ENCODE results near the gene MTF1. TPM values are rescaled to one million over a fixed set of nuclear protein-coding genes. Genes with fewer than 3 reads are reported as not detected.

MTF1 gene
- total RNA-seq, 1 donor from 2014 or later: 10.6 TPM

DNA sequence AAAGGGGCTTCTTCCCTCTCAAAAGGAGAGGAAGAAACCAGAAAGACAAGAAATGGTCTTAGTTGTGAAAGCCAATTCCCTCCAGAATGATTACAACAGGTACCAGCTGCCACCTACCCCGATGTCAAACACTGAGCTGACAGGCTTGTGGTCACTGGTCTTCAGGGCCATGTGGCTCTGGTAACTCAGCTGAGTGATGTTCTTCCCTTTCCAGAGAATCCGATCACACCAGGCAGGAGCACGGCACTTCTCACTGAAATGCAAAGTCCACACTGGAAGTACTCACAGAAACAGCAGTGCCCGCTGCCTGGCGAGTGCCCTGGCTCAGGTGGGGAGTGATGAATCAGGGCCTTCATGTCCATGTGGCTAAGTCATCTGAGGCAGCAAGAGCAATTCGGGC is 18.7 kb upstream of the MTF1 start:
- TF ChIP-seq, protein P1, sequence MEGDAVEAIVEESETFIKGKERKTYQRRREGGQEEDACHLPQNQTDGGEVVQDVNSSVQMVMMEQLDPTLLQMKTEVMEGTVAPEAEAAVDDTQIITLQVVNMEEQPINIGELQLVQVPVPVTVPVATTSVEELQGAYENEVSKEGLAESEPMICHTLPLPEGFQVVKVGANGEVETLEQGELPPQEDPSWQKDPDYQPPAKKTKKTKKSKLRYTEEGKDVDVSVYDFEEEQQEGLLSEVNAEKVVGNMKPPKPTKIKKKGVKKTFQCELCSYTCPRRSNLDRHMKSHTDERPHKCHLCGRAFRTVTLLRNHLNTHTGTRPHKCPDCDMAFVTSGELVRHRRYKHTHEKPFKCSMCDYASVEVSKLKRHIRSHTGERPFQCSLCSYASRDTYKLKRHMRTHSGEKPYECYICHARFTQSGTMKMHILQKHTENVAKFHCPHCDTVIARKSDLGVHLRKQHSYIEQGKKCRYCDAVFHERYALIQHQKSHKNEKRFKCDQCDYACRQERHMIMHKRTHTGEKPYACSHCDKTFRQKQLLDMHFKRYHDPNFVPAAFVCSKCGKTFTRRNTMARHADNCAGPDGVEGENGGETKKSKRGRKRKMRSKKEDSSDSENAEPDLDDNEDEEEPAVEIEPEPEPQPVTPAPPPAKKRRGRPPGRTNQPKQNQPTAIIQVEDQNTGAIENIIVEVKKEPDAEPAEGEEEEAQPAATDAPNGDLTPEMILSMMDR (IDR thresholded peaks at IDR 0.05): no peak
- no peak overlapping the region for H3K4me3 ChIP-seq
- peaks cover 89 to 95% of the 10 kb centered on the region in 2 donors for H3K36me3 ChIP-seq
- H3K9me3 ChIP-seq: no peaks in the 10 kb centered on the region
- intact Hi-C loops (cut with DNase I): no loop called here
- H3K27ac ChIP-seq: no peak overlapping the region
- no peak for DNase-seq (ENCODE audit: low spot score in 2 of 2)
- H3K27me3 ChIP-seq: no peaks in the 10 kb centered on the region
- no peaks in the 10 kb centered on the region for H3K4me1 ChIP-seq

- H3K4me1 ChIP-seq: no peaks in the 10 kb centered on the region
- H3K4me3 ChIP-seq: no peak overlapping the region
- peaks cover 88 to 89% of the 10 kb centered on the region in 2 donors for H3K36me3 ChIP-seq
- intact Hi-C loops (cut with DNase I): no loop called here
- H3K9me3 ChIP-seq: no peaks in the 10 kb centered on the region
- H3K27ac ChIP-seq: no peak overlapping the region
- DNase-seq (ENCODE audit: low spot score in 2 of 2): no peak
- H3K27me3 ChIP-seq: no peaks in the 10 kb centered on the region
- TF ChIP-seq, protein P1 (IDR thresholded peaks at IDR 0.05): no peak
Measured at GRCh38 chr1:37875833-37876232, 16.4 kb upstream of the MTF1 start.

GRCh38 chr1:37872692-37873091 is 13.3 kb upstream of the MTF1 start:
- H3K4me1 ChIP-seq: no peaks in the 10 kb centered on the region
- TF ChIP-seq, protein P1 (IDR thresholded peaks at IDR 0.05): no peak
- intact Hi-C loops (cut with DNase I): no loop called here

DNA sequence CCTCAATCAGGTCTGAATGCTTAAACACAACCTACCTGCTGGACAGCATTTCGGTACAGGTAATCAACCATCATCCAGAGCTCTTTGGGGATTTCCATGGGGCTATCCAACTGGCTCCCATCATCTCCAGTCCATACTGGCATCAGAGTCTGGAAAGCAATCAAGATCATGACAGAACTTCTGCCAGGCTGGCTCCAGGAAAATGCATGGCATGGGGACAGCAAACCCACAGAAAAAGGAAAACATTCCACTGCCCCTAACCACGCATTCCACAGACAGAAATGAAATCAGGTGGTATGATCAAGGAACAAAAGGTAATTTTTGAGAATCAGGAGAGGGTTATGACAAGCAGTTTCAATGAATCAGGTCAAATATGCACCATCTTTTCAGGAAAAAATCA is 9.1 kb upstream of the MTF1 start:
- TF ChIP-seq, protein P1 (IDR thresholded peaks at IDR 0.05): no peak
- Histone ChIP-seq H3K4me1 (no peaks in the 10 kb centered on the region), H3K9me3 (no peaks in the 10 kb centered on the region), H3K27me3 (no peaks in the 10 kb centered on the region), H3K36me3 (peaks cover 78 to 91% of the 10 kb centered on the region in 2 donors), H3K27ac (no peak overlapping the region), H3K4me3 (no peak overlapping the region)
- no peak for DNase-seq (ENCODE audit: low spot score in 2 of 2)
- intact Hi-C loops (cut with DNase I): no loop called here

More at GRCh38 chr1:37872692-37873091, 13.3 kb upstream of the MTF1 start:
- DNase-seq (ENCODE audit: low spot score in 2 of 2): no peak
- no peaks in the 10 kb centered on the region for H3K9me3 ChIP-seq
- no peaks in the 10 kb centered on the region for H3K27me3 ChIP-seq
- peaks cover 82 to 90% of the 10 kb centered on the region in 2 donors for H3K36me3 ChIP-seq
- no peak overlapping the region for H3K4me3 ChIP-seq
- H3K27ac ChIP-seq: no peak overlapping the region

DNA sequence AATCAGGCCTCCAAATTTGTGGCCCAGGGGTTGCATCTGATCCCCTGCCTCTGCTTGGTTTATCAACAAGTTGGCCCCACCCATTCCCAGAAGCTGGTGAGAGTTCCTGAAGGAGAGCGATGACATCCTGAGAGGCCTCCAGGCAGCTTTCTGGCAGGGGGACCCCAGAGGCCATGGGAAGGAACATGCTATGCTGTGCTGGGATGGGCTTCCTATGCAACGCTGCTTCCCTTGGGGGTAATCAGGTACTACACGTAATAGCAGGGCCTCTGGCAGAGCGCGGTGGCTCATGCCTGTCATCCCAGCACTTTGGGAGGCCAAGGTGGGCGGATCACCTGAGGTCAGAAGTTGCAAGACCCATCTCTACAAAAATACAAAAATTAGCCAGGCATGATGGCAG is 8.4 kb upstream of the MTF1 start:
- intact Hi-C loops (cut with DNase I): no loop called here
- H3K36me3 ChIP-seq: peaks cover 78 to 90% of the 10 kb centered on the region in 2 donors
- no peaks in the 10 kb centered on the region for H3K4me1 ChIP-seq
- no peaks in the 10 kb centered on the region for H3K27me3 ChIP-seq
- no peak overlapping the region for H3K4me3 ChIP-seq
- H3K9me3 ChIP-seq: no peaks in the 10 kb centered on the region
- no peak overlapping the region for H3K27ac ChIP-seq
- DNase-seq (ENCODE audit: low spot score in 2 of 2): no peak
- TF ChIP-seq, protein P1 (IDR thresholded peaks at IDR 0.05): no peak

GRCh38 chr1:37866491-37866890 is 7.1 kb upstream of the MTF1 start:
- no peaks in the 10 kb centered on the region for H3K27me3 ChIP-seq
- H3K27ac ChIP-seq: no peak overlapping the region
- no peaks in the 10 kb centered on the region for H3K4me1 ChIP-seq
- peaks cover 75 to 93% of the 10 kb centered on the region in 2 donors for H3K36me3 ChIP-seq
- no peaks in the 10 kb centered on the region for H3K9me3 ChIP-seq
- DNase-seq (ENCODE audit: low spot score in 2 of 2): no peak
- intact Hi-C loops (cut with DNase I): no loop called here
- no peak overlapping the region for H3K4me3 ChIP-seq
- TF ChIP-seq, protein P1 (IDR thresholded peaks at IDR 0.05): no peak
